HG02610 (cell line): ENCODE measurements around the gene MAD1L1.
"Not testable (repeated sequence)": the region's sequence is repeated elsewhere in the genome, so short reads cannot be mapped to it uniquely, and the experiment has no call there.

Source experiments
- ATAC-seq: cut with Tn5 transposase; IDR thresholded peaks from one replicate; pipeline ENCODE4 v1.9.1; 2021; ENCODE audit warnings: mild to moderate bottlenecking, moderate library complexity; ENCODE audit not compliant: unreplicated experiment

The MAD1L1 gene

GRCh38 chr7:1831933-1832535 is 400.7 kb downstream of the MAD1L1 start:
- ATAC-seq: not testable (repeated sequence)

- ATAC-seq: not testable (repeated sequence)
These were observed 401.3 kb downstream of the MAD1L1 start for GRCh38 chr7:1831471-1831870.

- ATAC-seq: not testable (repeated sequence)
These were observed 403.1 kb downstream of the MAD1L1 start for GRCh38 chr7:1829668-1830067.

GRCh38 chr7:1829111-1829510 is 403.6 kb downstream of the MAD1L1 start:
- no peak for ATAC-seq

- ATAC-seq: not testable (repeated sequence)
These were observed 404.6 kb downstream of the MAD1L1 start for GRCh38 chr7:1828170-1828569.

- not testable (repeated sequence) for ATAC-seq
These were observed 405.2 kb downstream of the MAD1L1 start for GRCh38 chr7:1827521-1827981.

GRCh38 chr7:1826931-1827330 is 405.8 kb downstream of the MAD1L1 start:
- not testable (repeated sequence) for ATAC-seq

- ATAC-seq: no peak
These were observed 406.6 kb downstream of the MAD1L1 start for GRCh38 chr7:1825897-1826741.

- not testable (repeated sequence) for ATAC-seq
These were observed 407.2 kb downstream of the MAD1L1 start for GRCh38 chr7:1825647-1825896.

GRCh38 chr7:1824882-1825646 is 407.7 kb downstream of the MAD1L1 start:
- ATAC-seq: not testable (repeated sequence)

GRCh38 chr7:1824151-1824881 is 408.4 kb downstream of the MAD1L1 start:
- not testable (repeated sequence) for ATAC-seq

- no peak for ATAC-seq
These were observed 409.2 kb downstream of the MAD1L1 start for GRCh38 chr7:1823376-1824150.

- ATAC-seq: no peak
These were observed 413.4 kb downstream of the MAD1L1 start for GRCh38 chr7:1819259-1819841.

GRCh38 chr7:1818575-1819258 is 414.0 kb downstream of the MAD1L1 start:
- ATAC-seq: no peak

GRCh38 chr7:1817061-1817712 is 415.6 kb downstream of the MAD1L1 start:
- ATAC-seq: no peak

- not testable (repeated sequence) for ATAC-seq
These were observed 416.3 kb downstream of the MAD1L1 start for GRCh38 chr7:1816451-1816850.

- ATAC-seq: not testable (repeated sequence)
These were observed 417.0 kb downstream of the MAD1L1 start for GRCh38 chr7:1815551-1816281.

GRCh38 chr7:1815051-1815481 is 417.7 kb downstream of the MAD1L1 start:
- no peak for ATAC-seq
